WTC11 (cell line): ENCODE data around the gene AGPS.

Experiments
- ARID4B ChIP-seq: sonication (generic); formaldehyde crosslinking; IDR thresholded peaks from 2 replicates; pipeline ENCODE4 v1.8.0; 2023; ENCODE audit warnings: missing genetic modification reagents, mild to moderate bottlenecking, borderline replicate concordance
- CREB1 ChIP-seq: sonication (generic); formaldehyde crosslinking; IDR thresholded peaks from 2 replicates; pipeline ENCODE4 v1.8.0; 2023; ENCODE audit warnings: mild to moderate bottlenecking, missing genetic modification reagents
- CTCF ChIP-seq: fragments of 200-600 bp; IDR thresholded peaks from 2 replicates; pipeline ENCODE4 v1.8.0; 2022; ENCODE audit warnings: antibody characterized with exemption
- ESRRA ChIP-seq: sonication (generic); formaldehyde crosslinking; IDR thresholded peaks from 2 replicates; pipeline ENCODE4 v1.8.1; 2022; ENCODE audit warnings: mild to moderate bottlenecking, missing genetic modification reagents, borderline replicate concordance
- MAX ChIP-seq: sonication (generic); formaldehyde crosslinking; IDR thresholded peaks from 2 replicates; pipeline ENCODE4 v1.8.0; 2022; ENCODE audit warnings: mild to moderate bottlenecking, missing genetic modification reagents
- MYBL2 ChIP-seq: sonication (generic); formaldehyde crosslinking; IDR thresholded peaks from 2 replicates; pipeline ENCODE4 v1.8.1; 2023; ENCODE audit warnings: mild to moderate bottlenecking, moderate library complexity, missing genetic modification reagents
- NFE2L1 ChIP-seq: sonication (generic); formaldehyde crosslinking; IDR thresholded peaks from 2 replicates; pipeline ENCODE4 v1.8.1; 2023; ENCODE audit warnings: missing genetic modification reagents
- SMAD3 ChIP-seq: sonication (generic); formaldehyde crosslinking; IDR thresholded peaks from 2 replicates; pipeline ENCODE4 v1.8.0; 2022; ENCODE audit warnings: missing genetic modification reagents, mild to moderate bottlenecking, borderline replicate concordance
- USF1 ChIP-seq: sonication (generic); formaldehyde crosslinking; IDR thresholded peaks from 2 replicates; pipeline ENCODE4 v1.8.0; 2022; ENCODE audit warnings: mild to moderate bottlenecking, missing genetic modification reagents
- ZNF317 ChIP-seq: sonication (generic); formaldehyde crosslinking; IDR thresholded peaks from 2 replicates; pipeline ENCODE4 v1.8.1; 2023; ENCODE audit warnings: low read depth, mild to moderate bottlenecking, moderate library complexity, missing genetic modification reagents, borderline replicate concordance
- TF ChIP-seq, protein P1 (sequence below): sonication (generic); formaldehyde crosslinking; conservative IDR thresholded peaks from 2 replicates; pipeline ENCODE4 v1.8.1; 2022; ENCODE audit warnings: mild to moderate bottlenecking, missing genetic modification reagents
- TF ChIP-seq, protein P2 (sequence below): sonication (generic); formaldehyde crosslinking; IDR thresholded peaks from 2 replicates; pipeline ENCODE4 v1.8.1; 2023; ENCODE audit warnings: mild to moderate bottlenecking, missing genetic modification reagents, moderate library complexity
- TF ChIP-seq, protein P3 (sequence below): sonication (generic); formaldehyde crosslinking; IDR thresholded peaks from 2 replicates; pipeline ENCODE4 v1.8.0; 2023; ENCODE audit warnings: missing genetic modification reagents
- TF ChIP-seq, protein P4 (sequence below): sonication (generic); formaldehyde crosslinking; IDR thresholded peaks from 2 replicates; pipeline ENCODE4 v1.8.0; 2022; ENCODE audit warnings: missing genetic modification reagents

DNA sequence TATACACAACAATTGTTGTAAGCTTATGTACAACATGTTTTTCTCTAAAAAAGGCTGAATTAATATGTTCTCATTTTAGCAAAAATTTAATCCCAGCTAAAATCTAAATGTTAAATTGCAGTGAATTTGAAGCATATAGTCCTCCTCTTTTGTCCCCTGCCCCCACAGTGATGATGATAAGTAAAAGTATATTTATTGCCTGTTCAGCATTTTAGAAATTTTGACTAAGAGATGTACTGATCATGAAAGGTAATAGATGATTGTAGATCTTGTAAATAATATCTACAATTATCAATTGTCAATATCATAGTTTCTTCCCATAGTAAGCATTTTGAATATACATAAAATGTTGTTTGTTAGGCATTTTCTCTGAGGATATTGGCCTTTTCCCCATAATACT lies 113.9 kb downstream of the AGPS start:
- no peak for TF ChIP-seq USF1 (CRISPR knock-in tag)
- no peak for TF ChIP-seq SMAD3
- TF ChIP-seq CREB1 (CRISPR knock-in tag): no peak
- no peak for TF ChIP-seq CTCF
- no peak for TF ChIP-seq MAX (CRISPR knock-in tag)
- TF ChIP-seq, protein P1, sequence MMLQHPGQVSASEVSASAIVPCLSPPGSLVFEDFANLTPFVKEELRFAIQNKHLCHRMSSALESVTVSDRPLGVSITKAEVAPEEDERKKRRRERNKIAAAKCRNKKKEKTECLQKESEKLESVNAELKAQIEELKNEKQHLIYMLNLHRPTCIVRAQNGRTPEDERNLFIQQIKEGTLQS: no peak
- no peak for TF ChIP-seq ESRRA (CRISPR knock-in tag)
- TF ChIP-seq, protein P2, sequence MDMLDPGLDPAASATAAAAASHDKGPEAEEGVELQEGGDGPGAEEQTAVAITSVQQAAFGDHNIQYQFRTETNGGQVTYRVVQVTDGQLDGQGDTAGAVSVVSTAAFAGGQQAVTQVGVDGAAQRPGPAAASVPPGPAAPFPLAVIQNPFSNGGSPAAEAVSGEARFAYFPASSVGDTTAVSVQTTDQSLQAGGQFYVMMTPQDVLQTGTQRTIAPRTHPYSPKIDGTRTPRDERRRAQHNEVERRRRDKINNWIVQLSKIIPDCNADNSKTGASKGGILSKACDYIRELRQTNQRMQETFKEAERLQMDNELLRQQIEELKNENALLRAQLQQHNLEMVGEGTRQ (CRISPR knock-in tag): no peak
- no peak for TF ChIP-seq ARID4B (CRISPR knock-in tag)
- TF ChIP-seq MYBL2 (CRISPR knock-in tag): no peak
- TF ChIP-seq, protein P3, sequence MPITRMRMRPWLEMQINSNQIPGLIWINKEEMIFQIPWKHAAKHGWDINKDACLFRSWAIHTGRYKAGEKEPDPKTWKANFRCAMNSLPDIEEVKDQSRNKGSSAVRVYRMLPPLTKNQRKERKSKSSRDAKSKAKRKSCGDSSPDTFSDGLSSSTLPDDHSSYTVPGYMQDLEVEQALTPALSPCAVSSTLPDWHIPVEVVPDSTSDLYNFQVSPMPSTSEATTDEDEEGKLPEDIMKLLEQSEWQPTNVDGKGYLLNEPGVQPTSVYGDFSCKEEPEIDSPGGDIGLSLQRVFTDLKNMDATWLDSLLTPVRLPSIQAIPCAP (CRISPR knock-in tag): no peak
- no peak for TF ChIP-seq ZNF317 (CRISPR knock-in tag)
- TF ChIP-seq, protein P4, sequence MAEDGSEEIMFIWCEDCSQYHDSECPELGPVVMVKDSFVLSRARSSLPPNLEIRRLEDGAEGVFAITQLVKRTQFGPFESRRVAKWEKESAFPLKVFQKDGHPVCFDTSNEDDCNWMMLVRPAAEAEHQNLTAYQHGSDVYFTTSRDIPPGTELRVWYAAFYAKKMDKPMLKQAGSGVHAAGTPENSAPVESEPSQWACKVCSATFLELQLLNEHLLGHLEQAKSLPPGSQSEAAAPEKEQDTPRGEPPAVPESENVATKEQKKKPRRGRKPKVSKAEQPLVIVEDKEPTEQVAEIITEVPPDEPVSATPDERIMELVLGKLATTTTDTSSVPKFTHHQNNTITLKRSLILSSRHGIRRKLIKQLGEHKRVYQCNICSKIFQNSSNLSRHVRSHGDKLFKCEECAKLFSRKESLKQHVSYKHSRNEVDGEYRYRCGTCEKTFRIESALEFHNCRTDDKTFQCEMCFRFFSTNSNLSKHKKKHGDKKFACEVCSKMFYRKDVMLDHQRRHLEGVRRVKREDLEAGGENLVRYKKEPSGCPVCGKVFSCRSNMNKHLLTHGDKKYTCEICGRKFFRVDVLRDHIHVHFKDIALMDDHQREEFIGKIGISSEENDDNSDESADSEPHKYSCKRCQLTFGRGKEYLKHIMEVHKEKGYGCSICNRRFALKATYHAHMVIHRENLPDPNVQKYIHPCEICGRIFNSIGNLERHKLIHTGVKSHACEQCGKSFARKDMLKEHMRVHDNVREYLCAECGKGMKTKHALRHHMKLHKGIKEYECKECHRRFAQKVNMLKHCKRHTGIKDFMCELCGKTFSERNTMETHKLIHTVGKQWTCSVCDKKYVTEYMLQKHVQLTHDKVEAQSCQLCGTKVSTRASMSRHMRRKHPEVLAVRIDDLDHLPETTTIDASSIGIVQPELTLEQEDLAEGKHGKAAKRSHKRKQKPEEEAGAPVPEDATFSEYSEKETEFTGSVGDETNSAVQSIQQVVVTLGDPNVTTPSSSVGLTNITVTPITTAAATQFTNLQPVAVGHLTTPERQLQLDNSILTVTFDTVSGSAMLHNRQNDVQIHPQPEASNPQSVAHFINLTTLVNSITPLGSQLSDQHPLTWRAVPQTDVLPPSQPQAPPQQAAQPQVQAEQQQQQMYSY (CRISPR knock-in tag): no peak
- no peak for TF ChIP-seq NFE2L1 (CRISPR knock-in tag)
